ENCODE results near the gene TFDP2.
"Not testable (repeated sequence)": the region's sequence is repeated elsewhere in the genome, so short reads cannot be mapped to it uniquely, and the experiment has no call there.

The TFDP2 gene

DNA sequence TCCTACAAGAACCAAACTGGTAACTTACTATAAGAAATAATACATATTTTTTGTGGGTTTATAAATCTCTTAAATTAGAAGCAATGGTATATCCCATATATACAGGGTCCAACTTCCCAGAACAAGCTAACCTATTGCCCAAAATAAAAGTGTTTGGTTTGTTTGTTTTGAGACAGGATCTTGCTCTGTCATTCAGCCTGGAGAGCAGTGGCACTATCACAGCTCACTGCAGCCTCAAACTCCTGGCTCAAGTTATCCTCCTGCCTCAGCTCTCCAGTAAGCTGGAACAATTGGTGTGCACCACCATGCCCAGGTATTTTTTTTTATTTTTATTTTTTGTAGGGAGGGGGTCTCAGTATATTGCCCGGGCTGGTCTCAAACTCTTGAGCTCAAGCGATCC lies 135.4 kb downstream of the TFDP2 start:
- no peak for DNase-seq

DNA sequence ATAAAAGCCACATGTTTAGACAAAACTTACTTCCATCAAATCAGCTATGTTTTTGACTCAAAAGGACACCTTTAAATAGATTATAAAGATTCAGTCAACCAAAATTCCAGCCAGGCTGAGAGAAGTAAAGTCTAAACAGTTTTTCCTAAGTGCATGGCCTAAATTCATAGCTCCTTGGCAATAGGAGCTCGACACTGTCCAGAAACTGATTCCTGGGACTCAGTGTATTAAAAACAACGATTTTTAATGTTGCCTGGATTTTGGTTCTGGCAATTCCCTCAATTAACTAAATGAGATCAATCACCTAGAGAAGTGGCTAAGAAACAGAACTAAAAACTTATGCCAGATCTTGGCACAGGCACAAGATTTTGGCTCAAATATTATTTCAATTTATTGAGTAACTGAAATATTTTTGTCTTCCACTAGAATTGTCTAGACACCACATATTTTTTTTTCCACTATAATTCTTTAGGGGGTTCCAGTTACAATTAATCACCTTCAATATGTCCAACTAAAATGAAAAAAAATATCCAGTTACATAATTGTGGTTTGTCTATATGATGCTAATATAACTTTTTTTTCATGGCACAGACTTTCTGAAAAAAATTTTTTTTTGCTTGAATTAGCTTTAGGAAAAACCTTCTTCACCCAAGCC lies 135.9 kb downstream of the TFDP2 start:
- DNase-seq, result no peak

DNA sequence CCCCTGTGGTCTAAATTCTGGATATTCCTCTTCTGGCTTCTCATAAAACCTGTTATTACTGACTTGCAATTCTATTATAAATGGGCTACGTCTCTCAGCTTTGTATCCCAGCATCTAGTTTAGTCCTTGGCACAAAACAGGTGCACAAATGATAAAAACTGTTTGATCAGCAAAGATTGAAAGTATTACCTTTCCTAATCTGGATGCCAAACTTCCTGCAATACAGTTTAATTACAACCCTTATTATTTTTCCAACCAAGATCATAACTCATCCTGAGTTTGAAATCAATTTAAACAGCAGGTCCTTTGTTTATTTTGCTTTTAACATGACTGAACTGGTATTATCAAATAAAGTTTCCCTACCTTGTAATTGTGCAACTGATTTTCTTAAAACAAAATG lies 140.3 kb downstream of the TFDP2 start:
- DNase-seq, result no peak

DNA sequence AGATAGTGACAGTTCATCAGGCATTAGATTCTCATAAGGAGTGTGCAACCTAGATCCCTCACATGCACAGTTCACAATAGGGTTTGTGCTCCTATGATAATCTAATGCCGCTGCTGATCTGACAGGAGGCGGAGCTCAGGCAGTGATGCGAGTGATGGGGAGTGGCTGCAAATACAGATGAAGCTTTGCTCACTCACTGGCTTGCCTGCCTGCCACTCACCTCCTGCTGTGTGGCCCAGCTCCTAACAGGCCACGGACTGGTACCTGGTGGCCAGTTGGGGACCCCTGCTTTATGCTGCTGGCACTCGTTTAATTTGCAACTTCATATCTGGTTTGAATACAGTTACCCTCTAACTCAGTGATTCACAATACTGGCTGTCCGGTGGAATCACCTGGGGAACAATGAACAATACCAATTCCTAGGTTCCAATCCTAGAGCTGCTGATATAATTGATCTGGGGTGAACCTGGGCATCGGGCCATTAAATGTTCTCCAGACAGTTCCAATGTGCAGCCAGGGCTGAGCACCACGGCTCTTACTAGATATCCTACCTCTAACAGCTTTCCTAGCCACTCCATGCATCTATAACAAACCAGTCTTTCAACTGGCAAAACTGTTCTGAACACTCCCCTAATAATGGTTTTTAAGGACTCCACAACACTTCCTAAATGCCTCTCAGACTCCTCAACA lies 141.5 kb downstream of the TFDP2 start:
- DNase-seq, result no peak

DNA sequence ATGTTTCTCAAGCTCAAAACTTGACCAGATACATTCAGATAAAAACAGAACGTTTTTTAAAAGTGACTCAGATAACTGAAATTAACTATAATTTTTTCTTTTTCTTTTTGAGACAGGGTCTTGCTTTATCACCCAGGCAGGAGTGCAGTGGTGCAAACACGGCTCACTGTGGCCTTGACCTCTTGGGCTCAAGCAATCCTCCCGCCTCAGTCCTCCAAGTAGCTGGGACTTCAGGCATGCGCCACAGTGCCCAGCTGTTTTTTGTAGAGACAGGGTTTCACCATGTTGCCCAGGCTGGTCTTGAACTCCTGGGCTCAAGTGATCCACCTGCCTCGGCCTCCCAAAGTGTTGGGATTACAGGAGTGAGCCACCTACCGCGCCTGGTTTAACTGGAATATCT lies 144.4 kb downstream of the TFDP2 start:
- DNase-seq, result not testable (repeated sequence)

DNA sequence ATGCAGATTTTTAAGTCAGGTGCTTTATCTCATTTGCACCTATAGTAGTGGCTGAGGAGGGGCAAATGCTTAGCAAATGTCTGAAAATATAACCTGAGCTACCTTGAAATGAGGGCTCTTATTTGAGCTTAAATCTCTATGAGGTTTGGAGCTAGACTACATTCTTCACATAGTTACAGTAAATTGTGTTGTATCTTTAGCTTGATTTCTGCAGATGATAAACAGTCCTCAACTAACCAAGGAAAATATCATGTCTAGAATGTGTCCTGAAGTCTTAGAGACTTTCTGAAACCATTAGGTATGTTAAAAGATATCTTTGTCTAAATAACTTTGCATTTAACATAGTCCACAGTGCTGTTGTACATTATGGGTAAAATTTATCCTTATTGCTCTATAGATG lies 145.3 kb downstream of the TFDP2 start:
- no peak for DNase-seq

DNA sequence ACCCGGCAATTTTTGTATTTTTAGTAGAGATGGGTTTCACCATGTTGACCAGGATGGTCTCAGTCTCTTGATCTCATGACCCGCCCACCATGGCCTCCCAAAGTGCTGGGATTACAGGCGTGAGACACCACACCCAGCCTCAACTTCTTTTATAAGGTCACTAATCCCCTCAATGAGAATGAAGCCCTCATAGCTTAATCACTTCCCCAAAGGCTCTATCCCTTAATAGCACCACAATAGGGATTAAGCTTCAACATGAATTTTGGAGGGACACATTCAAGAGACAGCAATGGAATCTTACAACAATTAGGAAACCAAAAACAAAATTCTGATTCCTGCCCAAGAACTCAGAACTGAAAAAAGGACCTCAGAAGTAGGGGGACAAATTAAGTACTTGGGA lies 146.1 kb downstream of the TFDP2 start:
- DNase-seq, result no peak

DNA sequence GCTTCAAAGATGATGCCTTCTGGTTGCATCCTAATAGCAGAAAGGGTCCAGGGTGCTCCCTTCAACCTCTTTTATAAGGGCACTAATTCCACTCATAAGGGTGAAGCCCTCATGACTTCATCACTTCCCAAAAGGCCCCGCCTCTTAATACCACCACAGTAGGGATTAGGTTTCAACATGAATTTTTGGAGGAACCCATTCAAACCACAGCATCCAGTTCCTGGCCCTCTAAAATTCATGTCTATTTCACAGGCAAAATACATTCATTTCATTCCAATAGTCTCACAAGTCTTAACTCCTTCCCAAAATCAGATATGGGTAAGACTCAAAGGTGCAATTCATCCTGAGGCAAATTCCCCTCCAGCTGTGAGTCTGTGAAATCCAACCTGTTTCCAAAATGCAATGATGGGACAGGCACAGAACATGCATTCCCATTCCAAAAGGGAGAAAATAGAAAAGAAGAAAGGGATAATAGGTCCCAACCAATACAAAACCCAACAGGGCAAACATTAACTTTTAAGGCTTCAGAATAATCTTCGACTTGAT lies 148.9 kb downstream of the TFDP2 start:
- DNase-seq, result no peak

DNA sequence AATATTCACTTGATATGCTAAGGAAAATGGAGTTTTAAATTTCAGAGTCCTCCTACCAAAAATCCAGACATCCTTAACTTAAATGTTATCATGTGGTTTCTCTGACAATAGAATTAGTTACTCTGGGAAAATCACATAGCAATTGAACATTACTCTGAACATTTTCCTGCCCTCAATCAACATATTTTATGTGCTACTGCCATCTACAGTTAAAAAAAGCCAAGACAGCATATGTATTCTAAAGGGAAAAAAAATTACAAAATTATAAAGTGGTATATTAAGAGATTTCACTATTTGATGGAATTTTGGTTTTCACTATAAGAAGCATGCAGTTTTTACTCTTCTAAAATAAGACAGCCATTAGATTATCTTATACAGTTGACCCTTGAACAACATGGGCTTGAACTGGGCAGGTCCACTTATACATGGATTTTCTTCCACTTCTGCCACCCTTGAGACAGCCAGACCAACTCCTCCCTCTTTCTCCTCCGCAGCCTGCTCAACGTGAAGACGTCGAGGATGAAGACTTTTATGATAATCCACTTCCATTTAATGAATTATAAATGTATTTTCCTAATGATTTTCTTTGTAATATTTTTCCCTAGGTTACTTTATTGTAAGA lies 150.6 kb downstream of the TFDP2 start:
- peak in 1 of 6 experiments; percentile 2 for DNase-seq

DNA sequence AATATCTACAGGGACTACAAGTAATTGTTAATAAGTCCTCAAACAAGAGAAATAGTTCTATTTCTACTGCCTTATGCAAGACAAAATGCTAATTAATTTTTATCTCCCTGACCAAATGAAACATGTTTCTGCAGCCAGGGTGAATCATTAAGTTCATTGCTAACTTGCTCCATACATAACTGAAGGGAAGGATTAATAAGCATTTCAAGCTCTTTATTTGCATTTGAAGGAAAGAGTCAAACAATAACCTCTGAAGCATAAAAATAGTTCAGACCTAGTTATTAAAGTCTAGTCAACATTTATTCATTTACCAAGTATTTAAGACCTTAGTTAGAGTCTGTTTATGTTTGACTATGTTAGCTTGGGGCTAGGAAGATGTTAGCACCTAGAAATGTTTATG lies 152.9 kb downstream of the TFDP2 start:
- DNase-seq, result no peak

DNA sequence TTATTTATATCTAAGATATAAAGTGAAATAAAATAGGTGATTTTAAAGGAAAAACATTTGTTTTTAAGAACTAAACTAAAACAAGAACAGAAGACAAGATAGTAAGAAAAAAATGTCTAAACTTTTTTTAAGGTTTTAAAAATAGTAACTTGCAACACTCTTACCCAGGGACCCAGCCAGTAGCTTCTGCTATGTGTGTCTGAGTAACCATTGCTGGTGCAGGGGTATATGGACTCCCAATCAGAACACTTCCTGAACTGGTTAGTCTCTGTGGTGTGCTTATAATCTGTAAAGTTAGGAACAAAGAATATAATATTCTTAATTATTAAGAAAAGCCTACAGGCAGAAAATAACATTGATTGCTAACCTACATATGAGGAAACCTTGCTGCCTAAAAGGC lies 154.5 kb downstream of the TFDP2 start:
- DNase-seq, result no peak

DNA sequence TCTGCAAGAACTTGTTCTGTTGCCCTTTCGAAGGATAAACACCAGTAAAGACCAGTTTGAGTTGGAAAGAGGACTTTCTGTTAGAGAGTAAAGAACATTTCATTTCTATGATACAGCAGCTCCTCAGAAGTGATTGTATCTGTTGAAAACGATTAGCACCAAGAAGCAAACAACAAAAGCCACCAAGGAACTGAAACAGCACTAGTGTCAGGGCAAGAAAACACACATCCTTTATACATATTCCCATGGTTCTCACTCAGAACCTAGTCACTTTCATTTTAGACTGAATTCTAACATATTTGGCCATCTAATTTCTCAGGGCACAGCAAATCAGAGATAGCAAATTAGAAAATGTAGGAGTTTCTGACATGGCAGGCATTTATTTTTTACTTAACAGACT lies 156.8 kb downstream of the TFDP2 start:
- no peak for DNase-seq

DNA sequence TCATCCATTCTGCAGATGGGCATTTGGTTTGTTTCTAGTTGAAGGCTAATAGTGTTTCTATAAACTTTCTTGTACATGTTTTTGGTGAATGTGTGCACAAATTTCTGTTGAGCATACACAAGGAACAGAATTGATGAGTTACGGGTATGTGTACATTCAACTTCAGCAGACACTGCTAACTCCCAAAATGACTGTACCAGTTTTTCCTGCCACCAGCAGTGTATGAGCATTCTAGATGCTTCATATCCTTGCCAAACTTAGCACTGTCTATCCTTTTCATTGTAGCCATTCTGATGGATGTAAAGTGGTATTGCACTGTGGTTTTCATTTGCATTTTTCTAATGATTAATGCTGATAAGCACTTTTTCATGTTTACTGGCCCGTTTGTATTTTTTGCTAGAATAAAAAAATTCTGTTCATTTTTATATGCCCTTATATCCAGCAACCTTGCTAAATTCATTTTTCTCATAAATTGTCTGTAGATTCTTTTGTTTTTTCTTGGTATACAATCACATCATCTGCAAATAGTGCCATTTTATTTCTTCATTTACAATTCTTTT lies 162.7 kb downstream of the TFDP2 start:
- DNase-seq, result no peak

DNA sequence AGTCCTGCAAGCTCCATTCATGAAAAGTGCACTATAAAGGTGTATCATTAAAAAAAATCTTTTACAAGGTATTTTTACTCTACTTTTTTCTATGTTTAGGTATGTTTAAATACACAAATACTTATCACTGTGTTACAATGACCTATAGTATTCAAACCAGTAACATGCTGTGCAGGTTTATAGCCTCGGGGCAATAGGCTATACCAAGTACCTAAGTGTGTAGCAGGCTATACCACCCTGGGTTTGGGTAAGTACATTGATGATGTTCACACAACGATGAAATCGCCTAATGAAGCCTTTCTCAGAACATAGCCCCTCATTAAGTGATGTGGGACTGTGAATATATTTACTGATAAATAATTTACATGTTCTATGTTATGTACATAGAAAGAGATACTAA lies 168.3 kb downstream of the TFDP2 start:
- no peak for DNase-seq

DNA sequence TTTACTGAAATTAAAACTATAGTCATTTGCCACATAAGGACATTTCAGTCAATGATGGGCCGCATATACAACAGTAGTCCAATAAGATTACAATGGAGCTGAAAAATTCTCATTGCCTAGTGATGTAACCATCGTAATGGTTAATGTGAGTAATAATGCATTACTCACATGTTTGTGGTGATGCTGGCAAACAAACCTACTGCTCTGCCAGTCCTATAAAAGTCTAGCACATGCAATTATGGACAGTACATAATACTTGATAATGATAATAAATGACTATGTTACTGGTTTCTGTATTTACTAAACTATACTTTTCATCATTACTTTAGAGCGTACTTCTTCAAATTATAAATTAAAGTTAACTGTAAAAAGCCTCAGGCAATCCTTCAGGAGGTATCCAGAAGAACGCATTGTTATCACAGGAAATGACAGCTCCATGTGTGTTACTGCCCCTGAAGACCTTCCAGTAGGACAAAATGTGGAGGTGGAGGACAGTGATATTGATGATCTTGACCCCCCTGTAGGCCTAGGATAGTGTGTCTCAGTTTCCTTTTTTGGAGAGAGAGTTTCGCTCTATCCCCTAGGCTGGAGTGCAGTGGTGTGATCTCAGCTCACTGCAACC lies 170.2 kb downstream of the TFDP2 start:
- no peak for DNase-seq

DNA sequence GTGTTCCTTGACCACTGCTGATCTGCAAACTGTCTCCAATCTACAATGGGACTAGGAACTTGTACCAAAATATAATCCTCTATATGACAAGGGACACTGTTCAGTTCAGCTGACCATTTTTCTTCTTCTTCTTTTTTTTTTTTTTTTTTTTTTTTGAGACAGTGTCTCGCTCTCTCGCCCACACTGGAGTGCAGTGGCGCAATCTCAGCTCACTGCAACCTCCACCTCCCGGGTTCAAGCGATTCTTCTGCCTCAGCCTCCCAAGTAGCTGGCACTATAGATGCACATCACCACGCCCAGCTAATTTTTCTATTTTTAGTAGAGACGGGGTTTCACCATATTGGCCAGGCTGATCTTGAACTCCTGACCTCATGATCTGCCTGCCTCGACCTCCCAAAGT lies 174.6 kb downstream of the TFDP2 start:
- not testable (repeated sequence) for DNase-seq

DNA sequence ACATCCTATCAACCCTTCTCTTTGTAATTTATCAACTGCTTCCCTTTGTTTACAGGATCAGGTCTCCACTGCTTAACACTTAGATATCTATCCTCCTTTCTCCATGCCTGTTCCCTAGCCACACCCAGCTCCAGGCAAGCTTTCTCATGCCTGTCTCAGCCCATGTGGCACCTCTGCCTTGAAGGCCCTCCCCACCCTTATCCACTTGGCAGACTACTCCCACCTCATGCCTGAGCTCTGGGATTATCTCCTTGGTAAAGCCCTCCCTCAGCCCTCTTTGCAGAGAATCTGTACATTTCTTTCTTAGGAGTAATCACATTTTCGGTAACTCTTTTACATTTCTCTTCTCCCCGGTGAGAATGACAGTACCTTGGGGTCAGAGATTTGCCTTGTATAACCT lies 176.9 kb downstream of the TFDP2 start:
- DNase-seq, result no peak

DNA sequence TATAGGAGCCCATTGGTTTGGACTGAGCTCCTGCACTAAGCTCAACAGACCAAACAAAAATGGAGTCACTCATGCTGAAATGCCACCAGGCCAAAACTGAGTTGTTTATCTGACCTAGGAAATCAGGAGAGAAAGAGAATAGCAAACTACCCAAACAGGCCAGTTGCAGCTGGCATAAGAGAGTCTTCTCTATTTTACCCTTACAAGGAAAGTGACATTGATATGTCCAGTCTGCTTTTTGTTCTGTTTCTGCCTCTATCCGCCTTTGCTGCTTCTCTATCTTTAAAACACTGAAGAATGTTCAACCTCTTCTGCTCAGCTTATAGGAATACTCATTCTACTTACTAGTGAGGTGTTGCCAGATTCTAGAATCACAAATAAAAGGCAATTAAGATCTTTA lies 177.8 kb downstream of the TFDP2 start:
- DNase-seq, result no peak

DNA sequence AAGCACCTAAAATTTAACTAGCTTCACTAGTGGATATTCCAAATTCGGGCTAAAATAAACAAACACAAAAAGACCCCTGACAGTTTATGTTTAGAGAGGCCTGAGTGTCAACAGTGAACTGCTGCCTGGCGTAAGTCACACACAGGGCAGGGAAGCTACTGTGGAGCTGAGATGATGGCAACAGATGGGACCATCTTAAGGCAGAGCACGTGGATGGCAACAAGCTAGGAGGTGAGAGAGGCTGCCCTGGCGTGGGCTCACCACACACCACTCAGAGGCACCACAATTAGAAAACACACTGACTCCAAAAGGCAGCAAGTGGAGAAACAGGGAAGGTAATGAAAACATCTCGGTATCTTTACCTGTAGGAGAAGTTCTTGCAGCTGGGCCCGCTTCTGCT lies 179.6 kb downstream of the TFDP2 start:
- DNase-seq, result no peak

DNA sequence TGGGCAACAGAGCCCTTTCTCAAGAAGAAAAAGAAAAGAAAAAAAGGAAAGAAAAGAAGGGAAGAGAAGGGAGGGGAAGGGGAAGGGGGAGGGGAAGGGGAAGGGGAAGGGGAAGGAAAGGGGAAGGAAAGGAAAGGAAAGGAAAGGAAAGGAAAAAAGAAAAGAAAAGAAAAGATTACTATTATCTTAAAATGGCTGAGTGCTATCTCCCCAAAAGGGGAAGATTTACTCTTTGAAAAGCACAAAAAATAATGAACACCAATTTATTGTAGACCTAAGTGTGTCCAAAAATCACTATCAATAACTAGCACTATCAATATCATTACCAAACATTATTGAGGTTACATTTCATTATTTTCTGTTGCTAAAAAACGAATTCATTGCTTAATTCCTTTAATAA lies 183.9 kb downstream of the TFDP2 start:
- no peak for DNase-seq

DNA sequence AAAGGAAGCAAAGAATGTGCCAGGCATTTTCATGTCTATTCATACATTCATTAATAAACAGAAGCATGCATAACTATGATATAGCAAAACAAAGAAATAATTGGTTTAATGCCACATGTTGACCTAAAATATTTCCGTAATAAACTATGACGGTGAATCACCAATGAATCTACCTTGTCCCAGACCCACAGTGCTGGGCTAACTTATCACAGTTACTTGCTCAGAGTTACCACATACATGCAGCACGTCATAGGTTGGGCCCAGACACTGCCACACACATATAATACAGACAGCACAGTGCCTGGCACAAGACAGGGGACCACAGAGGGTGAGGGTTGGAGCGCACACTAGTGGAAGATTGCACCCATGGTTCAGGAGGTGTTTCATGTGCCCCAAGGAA lies 186.0 kb downstream of the TFDP2 start:
- DNase-seq, result no peak

DNA sequence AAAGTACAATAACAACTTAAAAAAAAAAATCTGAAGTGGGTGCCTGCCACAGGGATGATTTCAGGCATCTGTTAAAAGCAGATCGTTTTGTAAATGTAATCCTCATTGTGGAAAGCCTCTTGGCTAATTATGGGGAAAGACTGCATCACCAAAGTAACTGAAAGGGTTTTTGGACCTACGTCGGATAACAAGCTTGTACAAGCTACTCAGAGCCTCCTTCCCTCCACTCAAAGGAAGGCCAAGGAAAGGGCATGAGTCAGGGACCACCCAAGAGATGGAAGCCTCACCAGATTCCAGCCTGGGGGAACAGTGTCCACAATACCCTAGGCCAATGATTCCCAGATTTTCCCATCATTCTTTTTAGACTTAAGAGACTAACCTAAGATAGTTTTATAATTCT lies 188.6 kb downstream of the TFDP2 start:
- no peak for DNase-seq

Data from stimulated activated naive CD4-positive, alpha-beta T cell (primary cell).